Measurements from ENCODE around the gene SIX6. TPM values are rescaled to one million over a fixed set of nuclear protein-coding genes. Genes with fewer than 3 reads are reported as not detected.
A peak's percentile ranks its signal among the peaks of the same experiment; 100 is the strongest.

SIX6 gene
- polyA plus RNA-seq, 1 donor: 0.08 TPM

DNA sequence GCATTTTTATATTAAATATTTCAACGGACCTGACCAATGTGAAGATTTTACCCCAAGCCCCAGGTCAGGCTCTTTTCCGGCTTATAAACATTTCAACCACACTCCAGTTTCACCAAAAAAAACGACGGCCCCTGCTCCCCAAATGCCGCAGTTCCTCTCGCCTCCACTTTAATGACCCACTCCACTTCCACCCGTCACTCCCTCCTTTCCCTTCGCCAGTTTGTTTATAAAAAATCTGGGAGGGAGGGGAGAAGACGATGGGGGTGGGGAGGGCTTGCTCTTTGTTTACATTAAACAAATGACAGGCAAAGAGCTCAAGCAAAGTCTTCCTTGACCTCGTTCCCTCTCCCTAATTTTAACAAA, 5.4 kb downstream of the SIX6 start:
- no peak for DNase-seq (ENCODE audit: low read depth)

DNA sequence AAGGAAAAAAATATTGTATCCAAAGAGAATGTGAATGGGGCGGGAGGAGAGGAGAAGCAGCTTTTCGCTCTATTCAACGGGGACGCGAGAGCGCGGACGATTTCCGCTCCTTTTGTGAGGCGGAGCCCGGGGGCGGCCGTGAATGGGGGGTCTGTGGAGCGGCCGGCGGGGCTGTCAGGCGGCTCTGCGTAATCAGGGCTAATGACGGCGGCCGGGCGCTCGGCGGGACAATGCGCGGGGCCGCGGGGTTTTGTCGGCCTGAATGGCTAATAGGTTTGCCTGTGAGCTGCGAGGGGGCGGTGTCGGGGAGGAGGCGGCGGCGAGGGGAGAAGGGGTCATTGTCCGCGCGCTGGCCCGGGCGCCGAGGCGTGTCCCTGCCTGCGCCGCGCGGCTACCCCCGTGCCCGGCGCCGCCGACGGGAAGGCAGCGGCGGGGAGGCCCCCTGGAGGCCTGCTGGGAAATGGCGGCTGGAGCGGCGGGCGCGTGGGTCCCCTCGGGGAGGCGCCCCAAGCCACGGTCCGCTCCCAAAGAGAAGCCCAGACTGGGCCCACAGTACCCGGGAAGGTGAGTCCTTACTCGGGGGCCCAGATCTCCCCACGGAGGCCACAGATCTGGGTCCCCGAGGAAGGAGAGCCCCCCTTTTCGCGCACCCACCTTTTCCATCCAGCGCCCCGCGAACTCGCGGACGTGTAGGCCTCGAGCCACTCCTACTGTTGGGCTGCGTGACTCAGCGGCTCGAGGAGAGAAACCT, 6.0 kb downstream of the SIX6 start:
- DNase-seq (ENCODE audit: low read depth): no peak

- DNase-seq (ENCODE audit: low read depth): no peak
Observed at GRCh38 chr14:60515511-60516289, 6.8 kb downstream of the SIX6 start.

DNA sequence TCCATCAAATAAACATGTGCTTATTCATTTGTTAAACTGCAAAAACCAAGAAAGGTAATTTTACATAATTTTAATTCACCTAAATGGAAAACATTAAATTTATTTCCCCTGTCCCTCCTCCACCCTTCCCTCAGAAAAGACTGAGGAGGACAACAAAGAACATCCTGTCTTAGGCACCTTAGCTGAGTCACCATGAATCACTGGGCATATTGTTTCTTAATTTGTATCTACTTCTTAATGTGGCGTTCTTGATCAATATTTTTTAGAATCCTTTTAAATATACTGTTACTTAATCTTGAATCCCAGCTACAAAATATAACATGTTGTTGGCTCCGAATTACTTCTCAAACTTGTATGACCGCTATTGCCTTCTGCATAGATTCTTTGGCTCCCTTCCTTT, 23.5 kb downstream of the SIX6 start:
- DNase-seq (ENCODE audit: low read depth): no peak

DNA sequence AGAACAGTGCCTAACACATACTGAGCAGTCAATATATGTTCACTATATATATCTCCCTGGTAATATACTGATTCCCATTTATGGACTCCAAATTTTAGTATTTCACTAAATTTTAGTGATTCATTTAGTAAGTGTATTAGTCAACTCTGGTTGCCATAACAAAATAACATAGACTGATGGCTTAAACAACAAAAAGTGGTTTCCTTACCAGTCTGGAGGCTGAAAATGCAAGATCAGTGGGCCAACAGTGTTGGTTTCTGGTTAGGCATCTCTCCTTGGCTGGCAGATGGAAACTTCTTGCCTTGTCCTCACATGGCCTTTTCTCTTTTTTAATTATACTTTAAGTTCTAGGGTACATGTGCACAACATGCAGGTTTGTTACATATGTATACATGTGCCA, 28.7 kb downstream of the SIX6 start:
- DNase-seq (ENCODE audit: low read depth): no peak

GRCh38 chr14:60544659-60545058, 35.7 kb downstream of the SIX6 start:
- no peak for DNase-seq (ENCODE audit: low read depth)

DNA sequence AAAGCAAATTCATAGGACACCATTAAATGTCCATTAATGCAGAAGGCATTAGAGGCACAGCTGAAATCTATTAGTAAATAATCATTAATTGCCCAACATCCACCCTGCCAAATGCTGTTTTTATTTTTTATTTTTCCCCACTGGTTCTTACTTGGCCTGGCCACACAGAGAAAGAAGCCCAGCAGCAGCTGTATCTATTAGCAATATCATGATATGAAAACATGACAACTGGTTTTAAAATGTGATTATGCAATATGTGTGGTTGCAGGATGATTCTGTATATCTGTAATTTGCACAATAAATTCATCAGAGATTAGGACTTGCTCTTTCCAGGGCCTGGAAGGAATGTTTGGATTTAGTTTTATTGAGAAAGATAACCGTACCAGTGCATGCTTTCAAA, 44.9 kb downstream of the SIX6 start:
- DNase-seq (ENCODE audit: low read depth): no peak

- peak; percentile 70 for DNase-seq (ENCODE audit: low read depth)
Observed at GRCh38 chr14:60561845-60562746, 53.1 kb downstream of the SIX6 start.

Other genes with a start within 250 kb of the SIX6 start
- 1.8 TPM for gene C14orf39, start 23.1 kb upstream of the SIX6 start, polyA plus RNA-seq (ENCODE audit: insufficient read length)
- gene SIX1, start 140.3 kb downstream of the SIX6 start, polyA plus RNA-seq (ENCODE audit: insufficient read length): 59.4 TPM
- 21.9 TPM for gene SIX4, start 215.2 kb downstream of the SIX6 start, polyA plus RNA-seq (ENCODE audit: insufficient read length)
- 51.0 TPM for gene MNAT1, start 225.6 kb downstream of the SIX6 start, polyA plus RNA-seq (ENCODE audit: insufficient read length)